Omental fat pad (tissue), 4 donors: ENCODE measurements around the gene FUBP3. TPM values are rescaled to one million over a fixed set of nuclear protein-coding genes. Genes with fewer than 3 reads are reported as not detected.

Source experiments
- ATAC-seq: fragments of 150-250 bp; one replicate; pipeline ENCODE4 v1.9.1; 2016; ENCODE audit warnings: mild to moderate bottlenecking, moderate library complexity; ENCODE audit not compliant: low FRiP score
- DNase-seq: peaks from one replicate; pipeline ENCODE4 v3.0.0-alpha.2; 2019; ENCODE audit warnings: low spot score
- CTCF ChIP-seq, 3 donors: fragments of 450-650 bp; IDR thresholded peaks; one replicate each; pipeline ENCODE4 v1.5.1; 2016 to 2017; ENCODE audit warnings: antibody characterized with exemption in 3 of 3, mild to moderate bottlenecking in 3 of 3, moderate library complexity in 2 of 3
- total RNA-seq, 4 donors: library from RNA; depleted of rRNA; stranded (reverse); fragments of >200 nt; gene quantifications; one replicate each; pipeline ENCODE4 v1.1.0, GENCODE V29; 2016

FUBP3 gene
- total RNA-seq: 10 to 100 TPM; 29.7 to 46.3 (median 37.9) TPM

GRCh38 chr9:130578865-130579737 is at the start of gene FUBP3:
Gene FUBP3, plus strand, starts transcription at chr9:130579577. Its CDS starts 104 bp downstream, at chr9:130579681.
- TF ChIP-seq CTCF (IDR thresholded peaks at IDR 0.05): no peak
- peak; percentile 88 for DNase-seq
- peak; percentile 95 for ATAC-seq

- DNase-seq (no peak), ATAC-seq (peak; percentile 55)
- no peak for TF ChIP-seq CTCF (IDR thresholded peaks at IDR 0.05)
These were observed 48.4 kb upstream of the FUBP3 start for GRCh38 chr9:130530938-130531337.

- no peak for ATAC-seq
- no peak for TF ChIP-seq CTCF (IDR thresholded peaks at IDR 0.05)
- DNase-seq: no peak
These were observed 47.7 kb upstream of the FUBP3 start for GRCh38 chr9:130531670-130532069.

GRCh38 chr9:130532426-130533080 is 46.8 kb upstream of the FUBP3 start:
- TF ChIP-seq CTCF (IDR thresholded peaks at IDR 0.05): no peak
- DNase-seq (no peak), ATAC-seq (no peak)

GRCh38 chr9:130535818-130536521 is 43.4 kb upstream of the FUBP3 start:
- no peak for DNase-seq
- ATAC-seq: peak; percentile 58
- TF ChIP-seq CTCF (IDR thresholded peaks at IDR 0.05): no peak

GRCh38 chr9:130536701-130537107 is 42.7 kb upstream of the FUBP3 start:
- DNase-seq (no peak), ATAC-seq (no peak)
- TF ChIP-seq CTCF (IDR thresholded peaks at IDR 0.05): no peak
